SKM-1 (cell line): Measurements from ENCODE around the gene CDKN2B.

ENCODE experiments used
- DNase-seq: peaks from one replicate; lab custom pipeline; 2025; ENCODE audit not compliant: unreplicated experiment; lab: John Stamatoyannopoulos, UW

CDKN2B gene

GRCh38 chr9:21995006-21995665 lies 14.0 kb downstream of the CDKN2B start:
- peak; percentile 88 for DNase-seq

GRCh38 chr9:21994556-21995005 lies 14.5 kb downstream of the CDKN2B start, which contains the start of gene CDKN2B-AS1:
Gene CDKN2B-AS1 (plus strand): TSS chr9:21994791.
- peak; percentile 63 for DNase-seq

- peak; percentile 57 for DNase-seq
Measured at GRCh38 chr9:21993893-21994555, 15.1 kb downstream of the CDKN2B start, which contains the start of gene CDKN2A. Gene CDKN2A (minus strand): TSS chr9:21994392.

GRCh38 chr9:21993007-21993406 lies 16.1 kb downstream of the CDKN2B start:
- DNase-seq, result no peak

- DNase-seq, result no peak
Measured at GRCh38 chr9:21991072-21991959, 17.8 kb downstream of the CDKN2B start.

GRCh38 chr9:21989440-21990189 lies 19.5 kb downstream of the CDKN2B start:
- no peak for DNase-seq

- DNase-seq, result no peak
Measured at GRCh38 chr9:21988056-21988990, 20.8 kb downstream of the CDKN2B start.

- DNase-seq, result no peak
Measured at GRCh38 chr9:21985964-21986667, 23.0 kb downstream of the CDKN2B start.

- DNase-seq, result no peak
Measured at GRCh38 chr9:21984101-21984500, 25.0 kb downstream of the CDKN2B start.

- no peak for DNase-seq
Measured at GRCh38 chr9:21983561-21983935, 25.6 kb downstream of the CDKN2B start.

GRCh38 chr9:21982861-21983560 lies 26.1 kb downstream of the CDKN2B start:
- no peak for DNase-seq

GRCh38 chr9:21982391-21982790 lies 26.7 kb downstream of the CDKN2B start:
- no peak for DNase-seq

GRCh38 chr9:21976334-21976875 lies 32.7 kb downstream of the CDKN2B start:
- DNase-seq, result no peak

GRCh38 chr9:21974722-21975409 lies 34.2 kb downstream of the CDKN2B start:
- DNase-seq, result no peak

- no peak for DNase-seq
Measured at GRCh38 chr9:21974343-21974721, 34.8 kb downstream of the CDKN2B start.

- no peak for DNase-seq
Measured at GRCh38 chr9:21972361-21972760, 36.7 kb downstream of the CDKN2B start.

GRCh38 chr9:21970800-21971640 lies 38.1 kb downstream of the CDKN2B start:
- DNase-seq, result no peak
